GM18907 (cell line): Measurements from ENCODE around the gene SEPTIN2.
"Not testable (repeated sequence)": the region's sequence is repeated elsewhere in the genome, so short reads cannot be mapped to it uniquely, and the experiment has no call there.

Source experiments
- ATAC-seq: cut with Tn5 transposase; IDR thresholded peaks from one replicate; pipeline ENCODE4 v1.9.1; 2021; ENCODE audit warnings: mild to moderate bottlenecking, moderate library complexity; ENCODE audit not compliant: unreplicated experiment

SEPTIN2 gene

GRCh38 chr2:241349941-241350340 is 34.2 kb downstream of the SEPTIN2 start:
- ATAC-seq = no peak

GRCh38 chr2:241350530-241350877 is 34.8 kb downstream of the SEPTIN2 start:
- ATAC-seq = no peak

GRCh38 chr2:241350878-241351639 is 35.3 kb downstream of the SEPTIN2 start:
- no peak for ATAC-seq

- ATAC-seq = no peak
These were observed 35.9 kb downstream of the SEPTIN2 start for GRCh38 chr2:241351640-241352031.

GRCh38 chr2:241352227-241352626 is 36.5 kb downstream of the SEPTIN2 start:
- no peak for ATAC-seq

- no peak for ATAC-seq
These were observed 39.2 kb downstream of the SEPTIN2 start for GRCh38 chr2:241354668-241355658.

- ATAC-seq = peak; percentile 85
These were observed 40.5 kb downstream of the SEPTIN2 start, which contains the start of gene FARP2 for GRCh38 chr2:241355983-241356870. Gene FARP2 (plus strand): TSS chr2:241356285. CDS start chr2:241373108, 16,823 bp downstream.

GRCh38 chr2:241356871-241357260 is 41.1 kb downstream of the SEPTIN2 start:
- no peak for ATAC-seq

GRCh38 chr2:241357531-241357930 is 41.8 kb downstream of the SEPTIN2 start:
- ATAC-seq = no peak

GRCh38 chr2:241358470-241358869 is 42.7 kb downstream of the SEPTIN2 start:
- no peak for ATAC-seq

GRCh38 chr2:241359481-241360045 is 43.8 kb downstream of the SEPTIN2 start:
- ATAC-seq = no peak

- no peak for ATAC-seq
These were observed 47.7 kb downstream of the SEPTIN2 start for GRCh38 chr2:241363426-241363825.

GRCh38 chr2:241364781-241365180 is 49.1 kb downstream of the SEPTIN2 start:
- ATAC-seq = no peak

GRCh38 chr2:241366678-241367077 is 51.0 kb downstream of the SEPTIN2 start:
- ATAC-seq = no peak

GRCh38 chr2:241368643-241369042 is 52.9 kb downstream of the SEPTIN2 start:
- ATAC-seq = no peak

GRCh38 chr2:241372361-241372992 is 56.8 kb downstream of the SEPTIN2 start:
- no peak for ATAC-seq

GRCh38 chr2:241373446-241373845 is 57.7 kb downstream of the SEPTIN2 start:
- no peak for ATAC-seq

- not testable (repeated sequence) for ATAC-seq
These were observed 58.2 kb downstream of the SEPTIN2 start for GRCh38 chr2:241373906-241374305.

- ATAC-seq = no peak
These were observed 59.6 kb downstream of the SEPTIN2 start for GRCh38 chr2:241375300-241375699.

- no peak for ATAC-seq
These were observed 61.1 kb downstream of the SEPTIN2 start for GRCh38 chr2:241376808-241377207.
